Activated naive CD4-positive, alpha-beta T cell treated with Interleukin-2 at 50 U/mL for 16 hours (primary cell): ENCODE data around the gene ERAP2.
"Not testable (repeated sequence)": the region's sequence is repeated elsewhere in the genome, so short reads cannot be mapped to it uniquely, and the experiment has no call there.

ENCODE experiments used
- DNase-seq: peaks from one replicate; pipeline ENCODE4 v3.0.0-alpha.2; 2020

ERAP2 gene, protein sequence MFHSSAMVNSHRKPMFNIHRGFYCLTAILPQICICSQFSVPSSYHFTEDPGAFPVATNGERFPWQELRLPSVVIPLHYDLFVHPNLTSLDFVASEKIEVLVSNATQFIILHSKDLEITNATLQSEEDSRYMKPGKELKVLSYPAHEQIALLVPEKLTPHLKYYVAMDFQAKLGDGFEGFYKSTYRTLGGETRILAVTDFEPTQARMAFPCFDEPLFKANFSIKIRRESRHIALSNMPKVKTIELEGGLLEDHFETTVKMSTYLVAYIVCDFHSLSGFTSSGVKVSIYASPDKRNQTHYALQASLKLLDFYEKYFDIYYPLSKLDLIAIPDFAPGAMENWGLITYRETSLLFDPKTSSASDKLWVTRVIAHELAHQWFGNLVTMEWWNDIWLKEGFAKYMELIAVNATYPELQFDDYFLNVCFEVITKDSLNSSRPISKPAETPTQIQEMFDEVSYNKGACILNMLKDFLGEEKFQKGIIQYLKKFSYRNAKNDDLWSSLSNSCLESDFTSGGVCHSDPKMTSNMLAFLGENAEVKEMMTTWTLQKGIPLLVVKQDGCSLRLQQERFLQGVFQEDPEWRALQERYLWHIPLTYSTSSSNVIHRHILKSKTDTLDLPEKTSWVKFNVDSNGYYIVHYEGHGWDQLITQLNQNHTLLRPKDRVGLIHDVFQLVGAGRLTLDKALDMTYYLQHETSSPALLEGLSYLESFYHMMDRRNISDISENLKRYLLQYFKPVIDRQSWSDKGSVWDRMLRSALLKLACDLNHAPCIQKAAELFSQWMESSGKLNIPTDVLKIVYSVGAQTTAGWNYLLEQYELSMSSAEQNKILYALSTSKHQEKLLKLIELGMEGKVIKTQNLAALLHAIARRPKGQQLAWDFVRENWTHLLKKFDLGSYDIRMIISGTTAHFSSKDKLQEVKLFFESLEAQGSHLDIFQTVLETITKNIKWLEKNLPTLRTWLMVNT

DNA sequence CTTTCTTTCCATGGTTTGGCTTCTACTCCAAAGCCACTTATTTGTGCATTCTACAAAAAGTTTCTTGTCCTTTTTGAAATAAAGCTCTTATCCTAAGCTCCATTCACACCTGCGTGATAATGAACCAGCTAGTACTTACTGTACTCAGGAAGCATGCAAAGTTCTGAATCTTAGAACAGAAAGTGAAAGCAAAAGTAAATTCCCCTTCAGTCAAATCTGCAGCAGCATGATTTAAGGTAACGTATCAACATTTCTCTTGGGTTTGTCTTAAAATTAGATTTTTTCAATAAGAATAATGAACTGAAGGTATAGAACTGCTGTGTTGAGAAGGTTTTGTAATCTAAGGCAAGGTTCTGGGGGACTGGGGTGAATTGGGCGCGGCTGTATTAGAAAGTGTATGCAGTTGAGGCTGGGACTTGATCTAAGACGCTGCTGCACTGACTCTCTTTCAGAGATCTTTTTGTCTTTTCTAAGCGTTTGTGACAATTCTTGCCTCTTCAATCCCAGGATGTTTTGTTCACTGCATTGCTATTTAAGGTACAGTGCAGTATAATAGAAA lies at the start of gene ERAP2:
Gene ERAP2, plus strand, starts transcription at position 209 of the 559 bp plus-strand sequence. CDS start 3,186 bp downstream, outside the sequence.
- no peak for DNase-seq

DNA sequence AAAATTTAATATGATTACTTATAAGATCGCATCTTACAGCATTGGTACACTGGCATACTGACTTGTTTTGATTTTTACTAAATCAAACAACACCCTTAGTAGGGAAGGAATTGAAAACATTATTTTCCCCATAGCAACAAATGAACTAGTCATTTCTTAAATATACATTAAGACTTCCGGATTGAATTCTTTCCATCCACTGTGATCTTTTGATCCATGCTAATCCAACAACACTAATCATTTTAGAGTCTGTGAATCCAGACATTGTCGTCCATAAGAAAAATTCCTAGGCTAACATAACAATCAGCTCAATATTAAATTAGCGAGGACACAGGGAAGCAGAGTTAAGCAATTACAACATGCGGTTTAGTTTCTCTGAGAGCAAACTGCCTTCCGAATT lies 47.0 kb upstream of the ERAP2 start:
- DNase-seq: no peak

DNA sequence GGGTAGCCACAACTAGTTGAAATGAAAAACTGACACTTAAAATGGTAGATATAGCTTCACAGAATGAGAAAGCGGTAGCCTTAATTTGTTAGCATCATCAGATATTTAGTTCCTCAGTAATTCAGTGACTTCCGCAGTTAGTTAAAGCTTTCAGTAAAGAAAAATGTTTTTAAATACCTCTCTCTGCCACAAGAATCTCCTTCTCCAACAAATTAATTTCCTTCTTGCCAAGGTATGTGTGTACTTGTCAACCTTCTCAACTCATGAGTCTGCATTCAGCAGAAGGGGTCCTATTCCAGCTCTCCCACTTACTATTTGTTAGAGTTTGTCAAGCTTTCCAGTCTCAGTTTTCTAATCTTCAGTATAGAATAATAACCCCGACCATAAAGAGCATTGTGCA lies 42.3 kb upstream of the ERAP2 start:
- no peak for DNase-seq

DNA sequence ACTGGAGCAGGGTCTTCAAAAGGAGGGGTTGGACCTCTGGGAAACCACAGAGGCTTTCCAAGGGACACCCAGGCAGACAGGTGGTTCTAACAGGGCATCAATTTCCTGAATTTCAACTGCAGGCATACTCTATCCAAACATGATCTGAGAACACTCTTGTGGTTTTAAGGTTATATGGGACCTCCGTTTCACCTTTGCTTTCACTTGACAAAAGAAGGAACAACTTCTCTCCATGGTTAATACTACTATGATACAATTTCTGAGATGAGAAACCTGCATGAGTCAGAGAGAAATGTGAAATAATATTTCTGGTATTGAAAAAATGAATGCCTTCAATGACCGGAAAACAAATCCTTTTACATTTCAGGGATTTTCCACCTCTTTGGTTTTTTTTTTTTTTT lies 40.5 kb upstream of the ERAP2 start:
- no peak for DNase-seq

DNA sequence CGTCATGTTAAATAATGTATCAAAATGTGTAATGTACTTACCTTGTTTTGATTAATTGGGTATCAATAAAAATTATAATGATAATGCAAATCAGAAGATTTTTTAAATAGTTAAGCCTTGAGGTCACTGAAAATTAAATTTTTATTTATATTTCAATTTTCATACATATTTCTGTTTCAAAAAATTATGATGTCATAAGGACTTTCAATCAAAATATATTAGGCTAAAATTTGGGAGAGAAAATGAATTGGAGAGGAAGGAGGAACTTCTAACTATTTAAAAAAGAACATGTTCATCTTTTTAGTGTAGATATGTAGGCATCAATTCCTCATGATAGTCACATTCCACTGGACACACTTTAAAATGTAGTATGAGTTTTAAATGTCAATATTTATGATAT lies 39.5 kb upstream of the ERAP2 start:
- DNase-seq: no peak

DNA sequence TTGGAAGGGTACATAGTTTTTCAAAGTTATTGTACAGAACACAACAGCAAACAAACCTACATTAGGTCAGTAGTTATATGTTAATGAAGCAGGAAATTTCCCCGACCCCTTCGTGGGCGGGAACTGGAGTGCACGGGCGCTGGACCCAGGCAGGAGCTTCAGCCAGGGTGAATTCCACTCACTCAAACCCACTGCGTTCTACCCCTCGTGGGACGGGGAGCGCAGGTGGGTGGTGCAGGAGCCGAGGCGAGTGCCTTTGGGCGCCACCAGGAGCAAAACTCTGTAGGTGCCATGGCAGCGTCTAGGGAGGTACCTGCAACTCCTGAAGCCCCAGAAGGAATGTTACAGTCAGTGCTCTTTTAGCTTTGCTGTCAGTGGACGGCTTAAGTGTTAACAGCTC lies 39.0 kb upstream of the ERAP2 start:
- no peak for DNase-seq

DNA sequence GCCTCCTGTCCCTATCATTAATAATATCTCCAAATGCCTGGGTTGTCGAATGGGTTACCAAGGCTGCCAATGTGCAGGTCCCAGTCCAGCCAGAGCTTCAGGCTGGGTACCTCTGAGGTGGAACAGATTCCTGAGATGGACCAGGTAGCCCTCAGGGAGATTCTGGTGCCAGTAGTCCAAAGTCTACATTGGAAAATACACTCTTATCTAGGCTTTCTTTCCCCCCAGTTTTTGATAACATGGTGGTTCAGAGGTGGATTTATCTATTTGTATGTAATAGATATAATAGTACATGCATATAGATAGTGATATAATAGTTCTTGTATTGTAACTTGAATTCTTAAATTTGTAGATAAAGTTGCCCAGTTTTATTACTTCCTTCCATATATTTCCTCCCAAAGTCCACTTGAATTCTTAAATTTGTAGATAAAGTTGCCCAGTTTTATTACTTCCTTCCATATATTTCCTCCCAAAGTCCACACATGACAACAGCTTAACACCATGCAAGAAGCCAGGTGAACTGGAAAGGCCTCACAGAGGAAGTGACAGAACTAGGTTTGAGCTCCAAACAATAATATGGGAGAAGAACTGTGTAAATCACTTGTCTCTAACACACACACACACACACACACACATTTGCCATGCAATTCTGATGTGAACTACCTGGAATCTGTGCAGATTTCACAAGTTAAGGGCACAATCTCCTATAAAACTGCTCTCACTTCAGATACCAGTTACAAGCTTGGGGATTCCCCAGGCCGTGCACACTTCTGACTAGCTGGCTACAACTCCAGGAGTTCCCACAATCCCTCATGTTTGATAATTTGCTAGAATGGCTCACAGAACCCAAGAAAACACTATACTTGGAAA lies 37.9 kb upstream of the ERAP2 start:
- DNase-seq: no peak

DNA sequence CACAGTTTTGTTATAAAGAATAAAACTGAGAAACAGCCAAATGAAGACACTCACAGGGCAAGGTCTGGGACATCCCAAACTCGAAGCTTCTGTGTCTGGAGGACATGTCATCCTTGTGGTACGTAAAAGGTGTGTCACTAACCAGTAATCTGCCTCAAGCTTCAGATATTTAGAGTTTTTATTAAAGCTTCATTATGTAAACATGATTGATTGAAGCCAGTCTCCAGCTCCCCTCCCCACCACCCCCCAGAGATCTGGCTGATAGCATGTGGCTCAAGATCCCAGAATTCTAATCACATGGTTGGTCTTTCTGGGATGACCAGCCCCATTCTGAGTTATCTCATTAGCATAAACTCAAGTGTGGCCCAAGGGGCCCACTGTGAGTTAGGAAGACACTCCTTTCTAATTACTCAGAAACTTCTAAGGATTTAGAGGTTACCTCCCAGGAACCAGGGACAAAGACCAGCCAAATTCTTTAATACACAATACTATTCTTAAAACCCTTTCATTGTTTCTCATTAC lies 37.2 kb upstream of the ERAP2 start:
- DNase-seq: no peak

DNA sequence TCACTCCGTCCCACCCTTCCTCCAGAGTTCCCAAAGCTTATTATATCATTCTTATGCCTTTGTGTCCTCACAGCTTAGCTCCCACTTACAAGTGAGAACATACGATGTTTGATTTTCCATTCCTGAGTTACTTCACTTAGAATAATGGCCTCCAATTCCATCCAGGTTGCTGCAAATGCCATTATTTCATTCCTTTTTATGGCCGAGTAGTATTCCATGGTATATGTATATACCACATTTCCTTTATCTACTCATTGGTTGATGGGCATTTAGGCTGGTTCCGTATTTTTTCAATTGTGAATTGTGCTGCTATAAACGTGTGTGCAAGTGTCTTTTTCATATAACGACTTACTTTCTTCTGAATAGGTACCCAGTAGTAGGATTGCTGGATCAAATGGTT lies 34.4 kb upstream of the ERAP2 start:
- not testable (repeated sequence) for DNase-seq

DNA sequence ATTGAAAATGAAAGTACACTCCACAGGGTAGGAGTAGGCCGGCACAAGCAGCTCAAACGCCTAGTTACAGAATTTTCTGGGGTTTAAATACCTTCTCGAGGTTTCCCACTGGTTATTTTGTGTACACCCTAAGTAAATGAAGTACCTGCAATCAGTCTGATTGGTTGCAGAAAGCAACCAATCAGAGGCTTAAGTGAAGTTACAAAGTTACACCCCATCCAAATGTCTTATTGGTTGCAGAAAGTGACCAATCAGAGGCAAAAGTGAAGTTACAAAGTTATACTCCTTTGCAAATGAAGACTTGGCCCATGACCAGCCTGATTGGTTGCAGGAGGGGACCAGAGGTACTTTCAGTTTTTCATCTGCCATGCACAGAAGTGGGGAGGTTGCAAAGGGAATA lies 33.2 kb upstream of the ERAP2 start:
- DNase-seq: no peak

DNA sequence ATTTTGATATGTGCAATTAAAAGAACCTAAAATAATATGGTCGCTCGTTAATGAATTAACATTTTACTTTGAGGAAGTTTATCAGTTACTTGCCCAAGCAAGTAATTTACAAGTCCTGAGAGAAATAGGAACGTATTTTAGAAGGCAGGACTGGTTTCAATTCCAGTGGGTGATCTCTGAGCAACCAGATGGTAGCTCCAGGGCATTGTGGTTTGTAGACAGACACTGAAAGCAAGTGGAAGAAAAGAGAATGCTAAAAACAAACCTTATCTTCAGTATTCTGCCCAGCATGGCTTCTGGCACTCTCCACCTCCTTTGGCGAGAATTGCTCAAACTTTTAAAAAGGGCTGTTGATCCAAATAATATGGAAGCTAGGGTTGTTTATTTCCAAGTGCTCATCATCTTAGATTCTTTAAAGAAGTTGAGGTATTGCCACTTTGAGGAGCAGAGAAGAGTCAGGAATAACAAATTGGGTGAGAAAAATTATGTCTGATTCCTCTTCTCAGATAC lies 31.8 kb upstream of the ERAP2 start:
- no peak for DNase-seq

DNA sequence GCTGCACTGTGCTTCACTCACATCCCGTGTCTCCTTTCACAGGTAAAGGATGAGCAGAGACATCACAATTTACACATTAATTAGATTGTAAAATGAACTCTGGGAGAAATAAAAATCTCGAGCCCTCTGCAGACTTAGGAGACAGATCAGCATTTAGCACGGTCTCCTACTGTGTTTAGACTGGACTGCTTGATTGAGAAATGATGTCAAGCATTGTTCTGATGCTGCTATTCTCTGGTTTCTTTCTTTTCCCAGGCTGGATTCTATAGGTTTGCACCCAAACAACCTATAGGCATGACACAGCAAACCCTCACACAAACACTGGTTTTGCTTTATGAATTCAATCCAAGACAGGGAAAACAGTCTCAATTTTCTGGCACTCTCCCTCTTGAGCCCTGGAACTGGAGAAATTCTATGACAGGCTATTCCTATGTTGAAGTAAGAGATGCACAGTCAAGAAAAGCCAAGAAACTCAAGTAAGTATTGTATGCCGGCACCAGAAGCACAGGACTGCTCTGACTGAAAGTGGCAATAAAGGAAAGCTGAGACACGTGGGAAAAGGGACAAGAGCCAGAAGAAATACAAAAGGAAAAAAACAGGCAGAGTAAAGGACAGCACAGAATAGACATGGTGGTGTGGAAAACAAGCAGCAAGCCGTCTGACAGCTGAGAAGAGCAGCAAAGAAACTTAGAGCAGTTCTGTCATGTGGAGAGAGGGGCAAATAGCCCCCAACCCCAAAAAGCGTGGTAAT lies 24.8 kb upstream of the ERAP2 start:
- DNase-seq: no peak

DNA sequence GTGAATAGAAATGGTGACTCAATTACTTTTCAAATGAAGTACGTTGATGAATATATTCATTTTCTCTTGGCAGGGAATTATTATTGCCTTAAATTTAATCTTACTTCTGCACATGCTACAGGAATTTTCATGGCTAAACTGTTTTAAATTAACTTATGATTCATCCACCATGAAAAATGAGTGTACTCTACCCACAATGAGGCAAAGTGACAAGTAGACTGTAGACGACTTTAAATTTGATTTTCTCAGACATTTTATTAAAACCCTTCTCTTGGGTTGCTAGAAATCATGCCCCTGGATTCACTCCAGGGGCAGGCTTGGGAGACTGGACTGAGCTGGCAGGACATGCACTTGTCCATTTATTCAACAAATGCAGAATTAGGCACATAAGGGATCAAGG lies 23.5 kb upstream of the ERAP2 start:
- DNase-seq: no peak

DNA sequence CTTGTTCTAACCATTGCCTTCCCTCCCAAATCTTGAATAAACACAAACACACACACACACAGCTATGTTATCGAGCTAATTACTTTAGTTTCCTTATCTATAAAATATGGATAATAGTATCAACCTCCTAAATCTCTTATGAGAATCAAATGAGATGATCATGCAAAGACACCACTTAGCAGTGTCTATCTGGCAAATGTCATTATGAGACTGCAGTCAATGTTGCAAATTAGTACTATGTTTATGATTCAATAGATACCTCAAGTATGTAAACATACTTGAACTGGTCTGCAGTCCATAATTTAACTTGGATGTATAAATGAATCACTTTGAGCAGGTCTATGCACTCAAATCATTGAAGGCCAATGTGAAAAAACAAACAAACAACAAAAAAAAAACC lies 22.2 kb upstream of the ERAP2 start:
- no peak for DNase-seq

DNA sequence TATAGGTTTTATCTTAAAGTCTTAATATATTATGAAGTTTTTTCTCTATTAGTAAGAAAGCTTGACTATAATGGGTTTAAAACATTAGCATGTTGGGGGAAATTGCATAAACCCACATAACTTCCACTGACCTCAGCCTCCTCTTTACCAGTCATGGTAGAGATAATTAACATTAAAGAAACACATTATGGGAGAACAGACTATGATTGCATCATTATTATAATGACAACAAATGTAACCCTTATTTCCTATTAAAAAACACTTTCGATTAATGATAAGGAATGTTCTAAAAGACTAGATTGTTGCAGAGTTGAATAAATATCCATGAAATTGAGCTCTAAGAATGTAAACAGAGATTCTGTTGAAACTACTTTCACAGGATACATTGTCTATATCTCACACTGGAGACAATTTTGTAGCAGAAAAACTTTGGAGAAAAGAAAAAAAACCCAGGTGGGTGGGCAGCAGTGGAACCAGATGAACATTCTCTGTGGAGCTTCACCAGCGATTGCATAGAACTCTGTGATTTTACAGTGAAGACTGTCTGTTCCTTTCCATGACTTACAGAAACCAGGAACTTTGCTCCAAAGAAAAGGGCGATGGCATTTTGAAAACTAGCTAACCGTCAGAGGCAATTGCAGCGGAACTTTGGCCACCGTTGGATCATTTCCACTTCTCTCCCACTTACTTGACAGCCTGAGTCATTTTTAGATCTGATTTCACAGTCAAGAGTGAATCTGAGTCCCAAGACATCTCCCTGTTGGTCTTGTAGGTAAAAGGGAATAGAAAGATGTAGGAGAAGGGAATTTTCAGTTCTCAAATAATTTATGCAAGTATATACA lies 21.0 kb upstream of the ERAP2 start:
- DNase-seq: no peak

DNA sequence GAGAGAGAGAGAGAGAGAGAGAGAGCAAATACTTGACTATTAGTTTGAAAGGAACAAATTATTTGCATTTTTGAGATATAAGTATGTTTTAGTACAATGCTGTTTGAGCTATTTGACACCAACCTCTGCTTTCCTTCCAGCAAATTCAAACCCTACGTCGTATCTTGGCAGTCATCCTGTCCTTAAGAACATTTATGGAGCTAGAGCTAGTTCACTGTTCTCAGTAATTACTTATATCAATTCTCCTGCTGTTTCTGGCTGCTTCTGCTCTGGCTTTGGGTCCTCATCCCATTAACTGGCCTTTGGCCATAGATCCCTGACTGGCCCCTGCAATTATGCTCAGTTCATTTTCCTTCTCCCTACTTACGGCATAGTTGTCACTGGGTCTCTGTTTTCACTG lies 19.9 kb upstream of the ERAP2 start:
- no peak for DNase-seq

DNA sequence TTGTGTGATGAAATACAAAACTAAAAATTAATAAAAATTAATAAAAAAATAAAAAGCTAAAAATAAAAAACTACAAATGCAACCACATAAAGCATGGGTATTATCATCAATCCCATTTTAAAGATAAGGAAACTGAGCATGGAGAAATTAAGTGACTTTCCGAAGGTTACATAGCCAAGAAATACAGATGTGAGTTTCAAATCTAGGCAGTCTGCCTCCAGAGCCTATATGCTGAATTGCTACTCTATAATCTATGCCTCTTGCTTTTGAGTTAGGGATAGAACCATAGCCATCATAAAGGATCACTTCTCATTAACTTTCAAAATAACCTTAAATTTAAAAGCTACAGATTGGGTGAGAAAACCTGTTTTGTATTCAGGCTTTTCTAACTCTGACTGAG lies 18.8 kb upstream of the ERAP2 start:
- no peak for DNase-seq

DNA sequence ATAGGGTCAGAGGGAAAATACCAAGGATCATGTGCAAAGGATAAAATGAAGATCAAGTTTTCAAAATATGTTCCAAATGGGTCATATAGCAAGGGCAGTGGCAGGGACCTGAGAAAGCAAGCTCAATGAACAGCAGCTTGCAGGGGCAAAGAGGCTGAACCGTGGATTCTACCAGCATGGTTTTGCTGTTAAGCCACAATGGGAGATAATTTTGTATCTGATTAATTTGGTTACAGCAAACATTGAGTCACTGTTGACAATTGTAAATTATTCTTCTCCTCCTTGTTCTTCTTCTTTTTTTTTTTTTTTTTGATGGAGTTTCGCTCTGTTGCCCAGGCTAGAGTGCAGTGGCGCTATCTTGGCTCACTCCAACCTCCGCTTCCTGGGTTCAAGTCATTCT lies 18.4 kb upstream of the ERAP2 start:
- no peak for DNase-seq

DNA sequence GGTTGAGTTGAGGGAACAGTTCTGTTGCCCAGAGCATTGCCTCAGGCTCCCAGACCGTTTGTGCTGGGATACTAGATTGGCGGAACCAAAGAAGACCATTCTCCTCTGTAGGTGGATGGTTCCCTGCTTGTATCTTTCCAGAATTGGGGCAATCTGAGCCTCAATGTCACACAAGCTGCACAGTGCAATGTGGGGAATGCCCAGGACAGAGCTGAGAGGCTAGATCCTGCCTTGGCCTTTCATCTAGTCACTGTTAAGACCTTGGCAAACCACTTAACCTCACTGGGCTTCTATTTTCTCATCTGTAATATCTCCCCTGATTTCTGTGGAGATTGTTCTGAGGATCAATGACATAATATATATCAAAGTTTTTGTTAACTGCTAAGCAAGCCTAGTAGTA lies 16.9 kb upstream of the ERAP2 start:
- no peak for DNase-seq

DNA sequence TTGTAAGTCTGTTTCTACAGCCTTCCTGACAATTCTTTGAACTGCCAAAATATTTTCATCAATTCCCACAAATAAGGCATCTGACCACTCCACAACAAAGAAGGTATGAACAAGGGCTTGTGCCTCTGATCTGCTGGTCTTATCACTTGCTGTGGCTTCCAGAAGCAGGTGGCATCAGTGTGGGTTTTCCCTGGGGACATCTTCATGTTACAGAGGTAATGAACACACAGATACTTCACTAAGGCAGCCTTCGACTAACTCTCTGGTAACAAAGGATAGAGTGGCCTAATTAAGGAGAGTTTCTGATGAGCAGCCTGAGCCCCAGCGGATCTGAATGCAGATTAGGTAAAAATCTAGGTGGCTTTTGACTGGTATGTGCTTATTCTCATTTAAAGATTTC lies 15.2 kb upstream of the ERAP2 start:
- DNase-seq: no peak

DNA sequence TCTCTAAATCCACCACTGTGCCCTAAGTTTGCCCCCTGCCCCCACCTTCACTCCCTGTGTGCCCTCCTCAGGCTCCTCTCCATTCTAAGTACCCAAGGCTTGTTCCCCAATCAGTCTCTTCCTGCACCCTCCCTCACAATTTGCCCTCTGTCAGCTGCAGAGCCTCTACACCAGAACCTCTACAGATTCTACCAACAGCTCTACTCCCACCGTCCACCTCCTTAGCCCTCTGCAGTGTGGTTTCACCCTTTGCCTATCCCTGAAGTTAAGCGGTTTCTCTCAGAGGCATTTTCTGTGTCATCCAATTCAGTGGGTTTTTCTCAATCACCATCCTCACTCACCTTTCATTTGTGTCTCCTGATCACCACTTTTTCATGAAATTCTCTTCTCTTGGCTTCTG lies 13.2 kb upstream of the ERAP2 start:
- DNase-seq: no peak
